ENCODE data around the gene HPCA. TPM values are rescaled to one million over a fixed set of nuclear protein-coding genes. Genes with fewer than 3 reads are reported as not detected.
A peak's percentile ranks its signal among the peaks of the same experiment; 100 is the strongest.

HPCA gene
- polyA plus RNA-seq, 1 experiment, result 0.06 TPM

DNA sequence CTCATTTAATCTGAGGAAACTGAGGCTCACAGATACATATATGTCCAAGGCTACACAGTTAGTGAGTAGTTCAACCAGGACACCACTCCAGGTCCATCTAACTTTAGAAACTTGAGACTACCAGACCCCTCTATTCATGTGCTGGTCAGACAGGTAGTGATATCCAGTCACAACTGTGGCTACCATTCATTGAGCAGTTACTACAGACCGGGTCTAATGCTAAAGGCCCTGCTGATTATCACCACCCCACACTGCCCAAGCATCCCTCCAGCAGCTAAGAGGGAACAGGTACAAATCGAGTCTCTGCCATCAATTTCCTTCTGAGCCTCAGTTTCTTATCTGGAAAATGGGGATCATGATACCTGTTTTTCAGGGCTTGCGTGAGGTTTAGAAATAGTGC lies 5.3 kb downstream of the HPCA start:
- no peak for DNase-seq (ENCODE audit: low read depth, low spot score)
- peaks cover 2% of the 10 kb centered on the region for H3K9me3 ChIP-seq (ENCODE audit: control insufficient read depth, insufficient read depth, low read length)
- TF ChIP-seq, protein P1, sequence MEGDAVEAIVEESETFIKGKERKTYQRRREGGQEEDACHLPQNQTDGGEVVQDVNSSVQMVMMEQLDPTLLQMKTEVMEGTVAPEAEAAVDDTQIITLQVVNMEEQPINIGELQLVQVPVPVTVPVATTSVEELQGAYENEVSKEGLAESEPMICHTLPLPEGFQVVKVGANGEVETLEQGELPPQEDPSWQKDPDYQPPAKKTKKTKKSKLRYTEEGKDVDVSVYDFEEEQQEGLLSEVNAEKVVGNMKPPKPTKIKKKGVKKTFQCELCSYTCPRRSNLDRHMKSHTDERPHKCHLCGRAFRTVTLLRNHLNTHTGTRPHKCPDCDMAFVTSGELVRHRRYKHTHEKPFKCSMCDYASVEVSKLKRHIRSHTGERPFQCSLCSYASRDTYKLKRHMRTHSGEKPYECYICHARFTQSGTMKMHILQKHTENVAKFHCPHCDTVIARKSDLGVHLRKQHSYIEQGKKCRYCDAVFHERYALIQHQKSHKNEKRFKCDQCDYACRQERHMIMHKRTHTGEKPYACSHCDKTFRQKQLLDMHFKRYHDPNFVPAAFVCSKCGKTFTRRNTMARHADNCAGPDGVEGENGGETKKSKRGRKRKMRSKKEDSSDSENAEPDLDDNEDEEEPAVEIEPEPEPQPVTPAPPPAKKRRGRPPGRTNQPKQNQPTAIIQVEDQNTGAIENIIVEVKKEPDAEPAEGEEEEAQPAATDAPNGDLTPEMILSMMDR (IDR thresholded peaks at IDR 0.05; ENCODE audit: low read depth, low read length), result no peak
- POLR2A ChIA-PET, result no interaction called here
- peaks cover 43% of the 10 kb centered on the region for H3K27me3 ChIP-seq (ENCODE audit: control insufficient read depth, insufficient read depth, low read length)
- no peak overlapping the region for H3K27ac ChIP-seq (ENCODE audit: low read depth, low read length)
- no peak overlapping the region for H3K4me3 ChIP-seq (ENCODE audit: low read depth, low read length)
- CTCF ChIA-PET, result interaction anchor here (1.1 to 5.2 kb wide), 3 partner anchors 16 to 193 kb away, joined by 3 to 31 read pairs (median 5); no protein-coding TSS in a partner anchor

DNA sequence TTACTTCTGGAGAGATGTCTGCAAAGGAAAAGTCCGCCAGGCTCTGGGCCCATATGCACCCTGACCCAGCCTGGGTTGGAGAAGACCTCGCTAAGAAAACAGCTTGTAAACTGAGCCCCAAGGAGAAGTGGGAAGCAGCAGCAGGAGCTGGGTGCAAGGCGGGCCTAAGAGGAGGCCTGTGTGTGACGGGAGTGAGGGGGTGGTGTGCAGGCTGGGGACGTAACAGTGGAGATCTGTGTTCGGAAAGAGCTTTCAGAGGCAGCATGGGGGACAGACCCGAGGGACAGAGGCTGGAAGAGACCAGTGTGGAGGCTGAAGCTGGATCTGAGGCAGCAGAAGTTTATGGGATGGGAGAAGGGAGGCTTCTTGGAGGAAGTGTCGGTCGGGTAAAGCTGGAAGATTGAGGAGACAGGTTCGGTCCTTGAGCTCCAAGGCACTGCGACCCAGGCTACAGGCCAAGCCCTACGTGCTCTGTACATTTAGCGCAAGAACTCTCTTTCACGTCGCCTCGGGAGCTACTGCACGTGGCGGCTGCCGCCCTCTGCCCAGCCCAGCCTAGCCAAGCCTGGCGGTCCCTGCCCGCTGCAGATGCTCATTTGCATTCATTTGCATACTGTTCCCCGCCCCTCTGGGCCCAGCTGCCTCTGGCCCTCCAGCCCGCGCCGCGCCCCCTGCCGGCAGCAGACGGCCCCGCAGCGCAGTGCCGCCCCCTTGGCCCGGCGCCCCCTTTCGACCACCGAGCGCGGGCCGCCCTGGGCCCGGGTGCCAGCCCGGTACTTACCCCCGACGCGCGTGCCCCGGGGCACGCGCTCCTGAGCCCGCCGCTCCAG lies 6.3 kb downstream of the HPCA start:
- Histone ChIP-seq H3K4me3 (ENCODE audit: low read depth, low read length) (peak overlapping the region; percentile 54), H3K27me3 (ENCODE audit: control insufficient read depth, insufficient read depth, low read length) (peaks cover 37% of the 10 kb centered on the region), H3K9me3 (ENCODE audit: control insufficient read depth, insufficient read depth, low read length) (no peaks in the 10 kb centered on the region; the same call in 1 of the 2 replicates), H3K27ac (ENCODE audit: low read depth, low read length) (no peak overlapping the region)
- TF ChIP-seq, protein P1 (IDR thresholded peaks at IDR 0.05; ENCODE audit: low read depth, low read length), result peak; percentile 23; the same call in 1 of the 2 replicates
- POLR2A ChIA-PET, result no interaction called here
- CTCF ChIA-PET, result interaction anchor here (0.6 to 5.2 kb wide), 21 partner anchors 12 to 481 kb away, joined by 3 to 31 read pairs (median 4); no protein-coding TSS in a partner anchor
- no peak for DNase-seq (ENCODE audit: low read depth, low spot score)

DNA sequence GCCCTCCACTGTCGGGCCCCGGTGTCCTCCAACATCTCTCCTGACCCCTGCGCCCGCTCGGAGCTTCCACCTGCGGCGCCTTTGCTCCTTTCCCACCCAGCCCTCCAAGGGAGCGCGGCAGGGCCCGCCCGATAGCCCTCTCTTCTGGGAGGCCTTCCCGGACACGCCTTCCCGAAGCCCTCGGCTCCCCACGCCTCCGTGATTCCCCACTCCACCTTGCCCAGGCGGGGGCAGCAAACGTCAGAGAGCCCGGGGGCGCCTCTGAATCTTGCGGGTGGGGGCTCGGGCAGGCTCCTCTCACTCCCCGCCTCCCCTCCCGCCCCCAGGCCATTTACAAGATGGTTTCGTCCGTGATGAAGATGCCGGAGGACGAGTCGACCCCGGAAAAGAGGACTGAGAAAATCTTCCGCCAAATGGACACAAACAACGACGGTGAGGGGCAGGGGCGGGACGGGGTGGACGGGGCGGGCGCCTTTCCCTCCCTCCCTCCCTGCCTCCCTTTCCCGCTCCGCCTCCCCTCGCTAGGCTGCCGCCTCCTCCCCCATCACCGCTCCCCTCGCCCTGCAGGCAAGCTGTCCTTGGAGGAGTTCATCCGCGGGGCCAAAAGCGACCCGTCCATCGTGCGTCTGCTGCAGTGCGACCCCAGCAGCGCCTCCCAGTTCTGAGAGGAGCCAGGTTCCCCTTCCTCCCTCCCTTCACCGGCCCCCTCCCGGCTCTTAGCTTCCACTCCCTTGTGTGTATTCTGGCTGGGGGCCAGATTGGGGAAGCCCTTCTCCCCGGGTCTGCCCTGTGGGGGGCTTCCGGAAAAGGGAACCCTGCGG lies 7.1 kb downstream of the HPCA start:
- ChIA-PET POLR2A (interaction anchor here (0.5 kb wide), 1 partner anchor 251 kb away, joined by 6 read pairs; no protein-coding TSS in a partner anchor), CTCF (interaction anchor here (0.6 to 5.2 kb wide), 17 partner anchors 11 to 482 kb away, joined by 3 to 31 read pairs (median 4); no protein-coding TSS in a partner anchor)
- no peak for DNase-seq (ENCODE audit: low read depth, low spot score)
- Histone ChIP-seq H3K27me3 (ENCODE audit: control insufficient read depth, insufficient read depth, low read length) (peaks cover 33% of the 10 kb centered on the region), H3K4me3 (ENCODE audit: low read depth, low read length) (peak overlapping the region; percentile 54), H3K27ac (ENCODE audit: low read depth, low read length) (no peak overlapping the region), H3K9me3 (ENCODE audit: control insufficient read depth, insufficient read depth, low read length) (no peaks in the 10 kb centered on the region; the same call in 1 of the 2 replicates)
- TF ChIP-seq, protein P1 (IDR thresholded peaks at IDR 0.05; ENCODE audit: low read depth, low read length), result peak; percentile 13; the same call in 1 of the 2 replicates

DNA sequence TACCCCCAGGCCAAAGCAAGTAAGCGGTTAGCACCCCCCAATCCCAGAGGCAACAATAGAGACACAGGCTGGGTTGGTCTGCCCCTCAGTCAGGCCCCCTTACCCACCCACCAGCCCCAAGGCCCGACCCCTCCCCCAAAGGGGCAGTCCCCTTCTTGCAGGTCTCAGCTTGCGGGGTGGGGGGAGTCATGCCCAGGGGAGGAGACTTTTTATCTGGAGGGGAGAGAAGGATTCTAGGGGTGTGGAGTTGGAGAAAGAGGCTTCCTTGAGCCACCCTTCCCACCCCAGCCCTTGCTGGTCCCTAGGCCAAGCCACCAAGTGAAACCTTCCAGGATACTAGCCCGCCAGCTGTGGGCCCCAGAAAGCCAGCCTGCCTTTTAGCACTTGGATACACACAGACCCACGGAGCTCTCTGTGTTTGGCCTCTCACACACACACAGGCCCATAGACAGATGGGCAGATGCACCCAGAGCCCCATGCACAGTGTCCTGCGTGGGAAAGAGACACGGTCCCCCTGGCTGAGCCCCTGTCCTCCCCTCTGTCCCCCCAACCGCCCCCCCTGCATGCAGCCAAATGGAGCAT lies 7.8 kb downstream of the HPCA start:
- no peak for DNase-seq (ENCODE audit: low read depth, low spot score)
- Histone ChIP-seq H3K27me3 (ENCODE audit: control insufficient read depth, insufficient read depth, low read length) (peaks cover 28% of the 10 kb centered on the region), H3K9me3 (ENCODE audit: control insufficient read depth, insufficient read depth, low read length) (no peaks in the 10 kb centered on the region; the same call in 1 of the 2 replicates), H3K27ac (ENCODE audit: low read depth, low read length) (no peak overlapping the region), H3K4me3 (ENCODE audit: low read depth, low read length) (peak overlapping the region; percentile 54; the same call in 1 of the 2 replicates)
- TF ChIP-seq, protein P1 (IDR thresholded peaks at IDR 0.05; ENCODE audit: low read depth, low read length), result no peak
- ChIA-PET POLR2A (interaction anchor here (0.5 kb wide), 1 partner anchor 250 kb away, joined by 6 read pairs; no protein-coding TSS in a partner anchor), CTCF (interaction anchor here (1.1 to 5.2 kb wide), 5 partner anchors 11 to 46 kb away, joined by 3 to 31 read pairs (median 5); no protein-coding TSS in a partner anchor)

Data from AG04450 (cell line).